Upper lobe of left lung (tissue), 4 donors: ENCODE measurements around the gene TRPM2.

Experiments used
- CTCF ChIP-seq, 6 experiments: fragments of 450-650 bp in 4 of 6; fragments of 200-600 bp in 2 of 6; sonication (generic) in 2 of 6; IDR thresholded peaks; one replicate each; pipeline ENCODE4 v1.5.1; 2016 to 2019; ENCODE audit warnings: antibody characterized with exemption in 6 of 6
- POLR2A ChIP-seq, 4 donors: fragments of 450-650 bp; IDR thresholded peaks; one replicate each; pipeline ENCODE4 v1.5.1; 2016 to 2017; ENCODE audit warnings: antibody characterized with exemption in 4 of 4, mild to moderate bottlenecking in 2 of 4
- POLR2AphosphoS5 ChIP-seq, 2 donors: sonication (generic); formaldehyde crosslinking; IDR thresholded peaks; one replicate each; pipeline ENCODE4 v1.5.1; 2017; ENCODE audit warnings: antibody characterized with exemption in 2 of 2

DNA sequence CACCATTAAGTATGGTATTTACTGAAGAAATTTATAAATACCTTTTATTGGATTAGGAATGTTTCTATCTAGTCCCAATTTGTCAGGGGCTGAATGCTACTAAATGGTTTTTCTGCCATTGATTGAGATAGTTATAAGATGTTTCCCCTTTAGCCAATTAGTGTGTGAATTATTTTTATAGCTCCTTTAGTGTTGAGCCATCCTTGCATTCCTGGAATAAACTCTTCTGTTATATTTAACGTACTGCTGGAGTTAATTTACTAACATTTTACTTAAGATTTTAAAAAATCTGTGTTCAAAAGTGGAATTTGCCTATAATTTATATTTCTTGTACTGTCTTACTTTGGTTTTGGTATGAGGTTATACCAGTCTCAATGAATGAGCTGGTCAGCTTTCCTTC, 76.5 kb downstream of the TRPM2 start:
- TF ChIP-seq POLR2A (IDR thresholded peaks at IDR 0.05) (no peak), CTCF (IDR thresholded peaks at IDR 0.05) (no peak), POLR2AphosphoS5 (IDR thresholded peaks at IDR 0.05) (no peak)
